ENCODE measurements around the gene TEX38.

TEX38 gene

GRCh38 chr1:46670134-46670533 lies 1.5 kb upstream of the TEX38 start:
- TF ChIP-seq ZFX (IDR thresholded peaks at IDR 0.05) (no peak), CTCF (conservative IDR thresholded peaks at IDR 0.05) (no peak)
- H3K27ac ChIP-seq, result no peak overlapping the region

DNA sequence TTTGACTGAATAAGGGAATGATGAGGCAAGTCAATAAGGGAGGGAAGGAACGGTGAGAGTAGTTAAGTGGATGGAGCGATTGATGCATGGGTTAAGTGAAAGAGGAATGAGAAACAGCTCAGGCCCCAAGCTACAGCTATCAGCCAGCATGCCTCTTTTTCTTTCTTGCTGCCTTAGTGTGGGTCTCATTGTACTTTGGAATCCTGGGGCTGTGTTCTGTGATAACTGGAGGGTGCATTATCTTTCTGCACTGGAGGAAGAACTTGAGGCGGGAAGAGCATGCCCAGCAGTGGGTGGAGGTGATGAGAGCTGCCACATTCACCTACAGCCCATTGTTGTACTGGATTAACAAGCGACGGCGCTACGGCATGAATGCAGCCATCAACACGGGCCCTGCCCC lies 1.0 kb downstream of the TEX38 start:
- H3K27ac ChIP-seq, result no peak overlapping the region
- TF ChIP-seq ZFX (IDR thresholded peaks at IDR 0.05) (no peak), CTCF (conservative IDR thresholded peaks at IDR 0.05) (no peak)

DNA sequence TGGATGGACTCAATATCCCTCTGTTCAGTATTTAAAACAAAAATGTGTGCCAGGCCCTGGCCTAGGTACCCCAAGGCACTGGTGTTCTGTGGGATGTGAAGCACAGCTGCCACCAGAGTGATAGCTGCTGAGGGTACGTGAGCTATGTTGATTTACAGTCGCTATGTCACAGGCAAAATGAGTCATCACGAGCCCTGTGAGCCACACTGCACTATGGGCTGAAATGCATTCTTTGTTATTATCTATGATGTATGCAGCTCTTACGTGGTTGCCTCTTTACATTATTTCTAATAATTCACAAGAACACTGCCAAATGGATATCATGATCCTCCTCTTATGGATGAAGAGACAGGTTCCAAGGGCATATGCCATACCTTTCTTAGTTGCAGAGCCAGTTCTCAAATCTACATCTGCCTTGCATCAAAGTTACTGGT lies 2.1 kb downstream of the TEX38 start:
- no peak overlapping the region for H3K27ac ChIP-seq
- TF ChIP-seq CTCF (conservative IDR thresholded peaks at IDR 0.05) (no peak), ZFX (IDR thresholded peaks at IDR 0.05) (no peak)

DNA sequence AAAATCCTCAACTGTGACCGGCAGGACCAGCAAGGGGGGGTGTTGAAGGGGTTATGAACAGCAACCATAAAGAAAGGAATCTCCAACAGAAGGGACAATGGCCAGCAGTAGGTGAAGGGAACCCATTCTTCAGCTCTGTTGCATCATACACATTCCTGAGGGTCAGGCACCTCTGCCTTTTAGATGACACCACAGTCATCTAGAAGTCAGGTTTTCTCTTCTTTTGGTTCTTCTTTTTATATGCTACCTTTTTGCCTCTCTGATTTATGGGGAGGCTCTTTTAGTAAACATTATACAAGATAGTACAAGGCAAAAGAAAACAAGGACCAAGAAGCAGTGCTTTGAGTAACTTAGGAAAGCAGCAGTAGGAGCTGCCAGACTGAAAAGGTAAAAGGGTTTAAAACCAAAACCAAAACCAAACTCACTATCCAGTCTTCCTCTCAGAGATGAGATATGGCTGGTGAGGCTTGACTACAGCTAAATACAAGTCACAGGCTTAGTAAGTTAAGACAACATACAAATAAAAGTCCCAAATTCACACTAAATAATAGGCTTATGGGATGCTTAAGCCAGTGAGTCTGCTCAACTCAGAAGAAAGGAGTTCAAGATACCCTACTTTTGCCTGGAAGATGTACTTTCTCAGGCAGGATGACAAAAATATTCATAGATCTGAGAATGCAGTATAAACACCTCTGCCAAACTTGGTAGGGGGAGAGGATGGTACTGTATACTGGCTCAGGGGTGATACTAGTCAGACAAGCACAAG lies 4.1 kb downstream of the TEX38 start:
- no peak overlapping the region for H3K27ac ChIP-seq
- TF ChIP-seq CTCF (conservative IDR thresholded peaks at IDR 0.05) (no peak), ZFX (IDR thresholded peaks at IDR 0.05) (no peak)

DNA sequence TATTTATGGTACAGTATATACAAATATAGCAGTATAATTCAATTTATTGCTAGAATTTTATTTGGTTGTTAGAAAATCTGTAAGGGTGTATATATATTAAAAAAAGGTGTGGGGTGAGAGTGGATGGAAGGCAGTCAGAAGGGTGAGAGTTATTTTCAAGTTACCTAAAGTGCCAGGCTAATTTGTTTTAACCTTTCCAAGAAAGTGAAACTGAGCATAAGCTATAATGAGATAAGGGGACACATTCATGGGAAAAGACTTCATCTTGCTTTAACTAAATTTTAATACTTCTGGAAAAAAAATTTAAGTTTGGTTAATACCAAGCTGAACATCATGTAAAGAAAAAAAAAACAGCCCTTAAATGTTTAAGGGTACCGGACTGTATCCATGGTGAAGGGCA lies 4.9 kb downstream of the TEX38 start:
- no peak overlapping the region for H3K27ac ChIP-seq
- TF ChIP-seq ZFX (IDR thresholded peaks at IDR 0.05) (no peak), CTCF (conservative IDR thresholded peaks at IDR 0.05) (no peak)

DNA sequence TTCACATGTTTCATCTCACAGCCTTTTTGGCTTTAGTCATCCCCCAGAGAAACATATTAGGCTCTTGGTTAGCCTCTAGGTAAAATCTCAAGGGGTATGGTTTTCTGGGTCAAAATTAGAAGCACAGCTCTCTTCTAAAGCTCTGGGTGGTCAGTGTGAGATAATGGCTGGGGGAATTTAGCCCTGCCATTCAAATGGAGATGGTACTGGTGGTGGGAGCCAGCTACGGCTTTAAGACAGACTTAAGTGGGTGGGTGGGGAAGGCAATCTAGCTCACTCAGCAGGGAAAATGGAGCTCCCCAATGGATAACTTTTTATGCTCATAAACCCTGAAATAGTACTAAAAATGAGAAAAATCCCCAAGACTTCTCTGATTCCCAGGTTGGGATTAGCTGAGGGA lies 5.7 kb downstream of the TEX38 start:
- H3K27ac ChIP-seq, result no peak overlapping the region
- TF ChIP-seq CTCF (conservative IDR thresholded peaks at IDR 0.05), result no peak
- no peak for TF ChIP-seq ZFX (IDR thresholded peaks at IDR 0.05)

- TF ChIP-seq ZFX (IDR thresholded peaks at IDR 0.05) (no peak), CTCF (conservative IDR thresholded peaks at IDR 0.05) (no peak)
- no peak overlapping the region for H3K27ac ChIP-seq
Measured at GRCh38 chr1:46679789-46680573, 8.3 kb downstream of the TEX38 start.

All from C4-2B (cell line).